HepG2 (cell line): ENCODE data around the gene TMOD3. TPM values are rescaled to one million over a fixed set of nuclear protein-coding genes. Genes with fewer than 3 reads are reported as not detected.

Source experiments
- ATAC-seq: fragments of 200-7000 bp; cut with Tn5 transposase; 3 replicates; pipeline ENCODE4 v1.9.1; 2020; ENCODE audit warnings: mild to moderate bottlenecking, moderate library complexity
- BruUV-seq: library from RNA; stranded (reverse); fragments of 400-500 nt; replicated peaks from 2 replicates; lab custom pipeline; 2021; lab: Mats Ljungman, UMichigan
- CTCF ChIA-PET: fragments of 300-600 bp; formaldehyde crosslinking; extraction: SDS; loops from one replicate; lab custom pipeline; 2021; ENCODE audit warnings: low total read pairs, inconsistent platforms, low intra/inter-chr PET ratio; lab: Yijun Ruan, JAX
- POLR2A ChIA-PET: fragments of 350-600 bp; sonication (Branson Sonifier 250); formaldehyde crosslinking; loops from one replicate; lab custom pipeline; 2020; ENCODE audit warnings: antibody characterized with exemption, inconsistent platforms; lab: Yijun Ruan, JAX
- DNase-seq: peaks from one replicate; pipeline ENCODE4 v3.0.0-alpha.2; 2015; ENCODE audit warnings: low spot score
- FAIRE-seq: peaks from 3 replicates; lab custom pipeline; 2011; peaks lifted over from hg19 to GRCh38; lab: Jason Lieb, UNC
- H2AFZ ChIP-seq: one replicate; pipeline ENCODE4 v1.6.1; 2011; ENCODE audit warnings: low read length, inconsistent platforms
- H3K27ac ChIP-seq: fragments of 300-600 bp; 3 replicates; pipeline ENCODE4 v1.8.0; 2011; ENCODE audit warnings: mixed run types, mild to moderate bottlenecking, mixed read lengths, low read length, inconsistent platforms; ENCODE audit not compliant: insufficient read depth; ENCODE audit errors: extremely low read length
- H3K27me3 ChIP-seq, 2 experiments: fragments of 200-600 bp in 1 of 2; 2 replicates in 1 of 2; 3 replicates in 1 of 2; pipeline versions ENCODE4 v1.6.0 to v1.8.0; 2011; ENCODE audit warnings: low read length in 2 of 2, mild to moderate bottlenecking in 2 of 2, moderate library complexity in 2 of 2, inconsistent platforms in 1 of 2; ENCODE audit not compliant: insufficient read depth in 2 of 2, control insufficient read depth in 1 of 2
- H3K36me3 ChIP-seq, 2 experiments: fragments of 200-600 bp in 1 of 2; replicated peaks in 1 of 2; 2 replicates in 1 of 2; 3 replicates in 1 of 2; pipeline versions ENCODE4 v1.5.1 to v1.8.0; 2011; ENCODE audit warnings: low read length in 2 of 2, inconsistent platforms in 1 of 2; ENCODE audit not compliant: insufficient read depth in 2 of 2, control insufficient read depth in 1 of 2
- H3K4me1 ChIP-seq: 2 replicates; pipeline ENCODE4 v1.5.1; 2012; ENCODE audit warnings: low read length, inconsistent platforms; ENCODE audit not compliant: insufficient read depth
- H3K4me2 ChIP-seq: 2 replicates; pipeline ENCODE4 v1.6.0; 2011; ENCODE audit warnings: low read depth, low read length, inconsistent platforms
- H3K4me3 ChIP-seq, 3 experiments: fragments of 200-600 bp in 1 of 3; sonication (generic), shearing (Covaris generic) in 1 of 3; replicated peaks in 1 of 3; 2 replicates each; pipeline ENCODE4 v1.5.1; 2011 to 2016; ENCODE audit warnings: low read length in 3 of 3, inconsistent platforms in 2 of 3, low read depth in 2 of 3, mild to moderate bottlenecking in 2 of 3, control low read depth in 1 of 3, mixed read lengths in 1 of 3; ENCODE audit not compliant: insufficient read depth in 1 of 3
- H3K79me2 ChIP-seq: one replicate; pipeline ENCODE4 v1.6.1; 2011; ENCODE audit warnings: low read length, inconsistent platforms; ENCODE audit not compliant: insufficient read depth
- H3K9ac ChIP-seq: 2 replicates; pipeline ENCODE4 v1.6.0; 2011; ENCODE audit warnings: mild to moderate bottlenecking, low read depth, low read length, inconsistent platforms; ENCODE audit not compliant: insufficient read depth
- H3K9me3 ChIP-seq: 2 replicates; pipeline ENCODE4 v1.5.1; 2012; ENCODE audit warnings: mild to moderate bottlenecking, low read length
- H4K20me1 ChIP-seq: 2 replicates; pipeline ENCODE4 v1.6.0; 2011; ENCODE audit warnings: inconsistent platforms, mild to moderate bottlenecking, low read length, moderate library complexity; ENCODE audit not compliant: insufficient read depth
- BCLAF1 ChIP-seq: fragments of 450-650 bp; IDR thresholded peaks from 2 replicates; pipeline ENCODE4 v1.6.1; 2017; ENCODE audit warnings: mild to moderate bottlenecking
- DMTF1 ChIP-seq: sonication (generic); formaldehyde crosslinking; IDR thresholded peaks from 2 replicates; pipeline ENCODE4 v1.4.0; 2020; ENCODE audit warnings: mild to moderate bottlenecking, missing genetic modification reagents
- MAFG ChIP-seq: sonication (generic); formaldehyde crosslinking; IDR thresholded peaks from 2 replicates; pipeline ENCODE4 v1.5.1; 2020; ENCODE audit warnings: mild to moderate bottlenecking, missing genetic modification reagents
- NCOA1 ChIP-seq: sonication (generic); formaldehyde crosslinking; IDR thresholded peaks from 2 replicates; pipeline ENCODE4 v1.9.0; 2021; ENCODE audit warnings: missing genetic modification reagents
- TAF15 ChIP-seq: fragments of 200-400 bp; formaldehyde crosslinking; IDR thresholded peaks from one replicate; pipeline ENCODE4 v1.6.1; 2018; ENCODE audit warnings: mild to moderate bottlenecking, low read depth, low read length; ENCODE audit not compliant: poor library complexity, severe bottlenecking
- ZNF878 ChIP-seq: sonication (generic); formaldehyde crosslinking; IDR thresholded peaks from 2 replicates; pipeline ENCODE4 v1.8.1; 2023; ENCODE audit warnings: mild to moderate bottlenecking, missing genetic modification reagents, moderate library complexity
- WGBS: methylation state at CpG from one replicate; pipeline ENCODE4 v1.1.6; 2017; ENCODE audit warnings: low lambda C conversion rate; 5-methylcytosine and 5-hydroxymethylcytosine counted together
- in situ Hi-C: cut with HindIII; loops from 2 replicates; pipeline ENCODE4 v1.10.0; 2017; ENCODE audit warnings: low pct_unique_long_range_greater_than_20kb; ENCODE audit not compliant: extremely low pct_ligation_motif_present
- intact Hi-C: fragments of 100-400 bp; cut with micrococcal nuclease; formaldehyde crosslinking; loops from one replicate; pipeline ENCODE4 v1.10.0; 2022; ENCODE audit not compliant: unreplicated experiment
- polyA plus RNA-seq, 8 experiments: library from polyadenylated mRNA; depleted of rRNA in 3 of 8; stranded (reverse) in 7 of 8; unstranded in 1 of 8; fragments of >200 nt; fragmentation: Illumina TruSeq in 4 of 8; extraction: Trizol in 4 of 8; gene quantifications; 2 replicates each; pipeline versions ENCODE4 v1.2.1 to v1.2.3, GENCODE V29; 2011 to 2016; ENCODE audit warnings: low read depth in 4 of 8, missing spikeins in 1 of 8, mixed read lengths in 1 of 8; ENCODE audit not compliant: insufficient read depth in 1 of 8
- total RNA-seq, 5 experiments: library from RNA; depleted of rRNA; stranded (reverse); fragments of >200 nt; fragmentation: Illumina TruSeq; extraction: Trizol; gene quantifications; 2 replicates each; pipeline ENCODE4 v1.2.3, GENCODE V29; 2016; ENCODE audit warnings: low read depth in 1 of 5
- TF ChIP-seq, protein P1 (sequence below): IDR thresholded peaks from 2 replicates; pipeline ENCODE4 v1.6.1; 2016; ENCODE audit warnings: control low read depth
- TF ChIP-seq, protein P2 (sequence below): sonication (generic); formaldehyde crosslinking; conservative IDR thresholded peaks from 2 replicates; pipeline ENCODE4 v1.8.0; 2022; ENCODE audit warnings: missing genetic modification reagents

Gene TMOD3
- total and polyA plus RNA-seq, 2 of the 13 experiments (the other 11 are each of a cell fraction or from before 2014, with no cell fraction given), result 5.1 to 23.2 TPM

GRCh38 chr15:51855612-51856011, 26.2 kb downstream of the TMOD3 start:
- in situ Hi-C loops (no loop called here), intact Hi-C loops (no loop called here)
- Histone ChIP-seq H3K27me3 (no peaks in the 10 kb centered on the region), H3K4me2 (no peak overlapping the region), H4K20me1 (peaks cover 6% of the 10 kb centered on the region), H3K4me1 (peaks cover 33% of the 10 kb centered on the region), H3K9me3 (no peaks in the 10 kb centered on the region), H3K79me2 (peaks cover 27% of the 10 kb centered on the region), H2AFZ (no peak overlapping the region), H3K9ac (no peak overlapping the region), H3K36me3 (no peaks in the 10 kb centered on the region; a peak in 1 of 5 replicates), H3K4me3 (no peak overlapping the region), H3K27ac (no peak overlapping the region)
- ATAC-seq (no peak), DNase-seq (no peak), FAIRE-seq (no peak)
- ChIA-PET CTCF (no interaction called here), POLR2A (no interaction called here)
- 100% methylated on average over 1 of the region's 1 CpG for WGBS
- BruUV-seq, result no TSS peak
- TF ChIP-seq MAFG (CRISPR knock-in tag) (no peak), BCLAF1 (no peak), TAF15 (no peak), DMTF1 (CRISPR knock-in tag) (no peak), NCOA1 (CRISPR knock-in tag) (no peak), ZNF878 (CRISPR knock-in tag) (no peak)
- TF ChIP-seq, protein P1, sequence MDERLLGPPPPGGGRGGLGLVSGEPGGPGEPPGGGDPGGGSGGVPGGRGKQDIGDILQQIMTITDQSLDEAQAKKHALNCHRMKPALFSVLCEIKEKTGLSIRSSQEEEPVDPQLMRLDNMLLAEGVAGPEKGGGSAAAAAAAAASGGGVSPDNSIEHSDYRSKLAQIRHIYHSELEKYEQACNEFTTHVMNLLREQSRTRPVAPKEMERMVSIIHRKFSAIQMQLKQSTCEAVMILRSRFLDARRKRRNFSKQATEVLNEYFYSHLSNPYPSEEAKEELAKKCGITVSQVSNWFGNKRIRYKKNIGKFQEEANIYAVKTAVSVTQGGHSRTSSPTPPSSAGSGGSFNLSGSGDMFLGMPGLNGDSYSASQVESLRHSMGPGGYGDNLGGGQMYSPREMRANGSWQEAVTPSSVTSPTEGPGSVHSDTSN (CRISPR knock-in tag), result no peak
- TF ChIP-seq, protein P2, sequence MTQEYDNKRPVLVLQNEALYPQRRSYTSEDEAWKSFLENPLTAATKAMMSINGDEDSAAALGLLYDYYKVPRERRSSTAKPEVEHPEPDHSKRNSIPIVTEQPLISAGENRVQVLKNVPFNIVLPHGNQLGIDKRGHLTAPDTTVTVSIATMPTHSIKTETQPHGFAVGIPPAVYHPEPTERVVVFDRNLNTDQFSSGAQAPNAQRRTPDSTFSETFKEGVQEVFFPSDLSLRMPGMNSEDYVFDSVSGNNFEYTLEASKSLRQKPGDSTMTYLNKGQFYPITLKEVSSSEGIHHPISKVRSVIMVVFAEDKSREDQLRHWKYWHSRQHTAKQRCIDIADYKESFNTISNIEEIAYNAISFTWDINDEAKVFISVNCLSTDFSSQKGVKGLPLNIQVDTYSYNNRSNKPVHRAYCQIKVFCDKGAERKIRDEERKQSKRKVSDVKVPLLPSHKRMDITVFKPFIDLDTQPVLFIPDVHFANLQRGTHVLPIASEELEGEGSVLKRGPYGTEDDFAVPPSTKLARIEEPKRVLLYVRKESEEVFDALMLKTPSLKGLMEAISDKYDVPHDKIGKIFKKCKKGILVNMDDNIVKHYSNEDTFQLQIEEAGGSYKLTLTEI, result no peak
- TF ChIP-seq, all 625 proteins: peak for 0
